HG02678 (cell line): ENCODE measurements around the gene KIAA1614.

ENCODE experiments used
- ATAC-seq: cut with Tn5 transposase; IDR thresholded peaks from one replicate; pipeline ENCODE4 v1.9.1; 2021; ENCODE audit warnings: mild to moderate bottlenecking, moderate library complexity; ENCODE audit not compliant: unreplicated experiment

Gene KIAA1614

GRCh38 chr1:180994262-180994661 is 81.6 kb downstream of the KIAA1614 start:
- ATAC-seq: no peak

- ATAC-seq: no peak
Measured at GRCh38 chr1:180997843-180998504, 85.3 kb downstream of the KIAA1614 start.
